Neuronal stem cell (in vitro differentiated cells): ENCODE measurements around the gene YIF1A.
A peak's percentile ranks its signal among the peaks of the same experiment; 100 is the strongest.

Experiments used
- DNase-seq: peaks from one replicate; pipeline ENCODE4 v3.0.0-alpha.2; 2013; ENCODE audit warnings: low spot score
- H2AFZ ChIP-seq: one replicate; pipeline ENCODE4 v1.6.1; 2013; ENCODE audit warnings: mild to moderate bottlenecking, low read length, inconsistent platforms
- H2AK5ac ChIP-seq: 2 replicates; pipeline ENCODE4 v1.6.1; 2013; ENCODE audit warnings: low read depth, mild to moderate bottlenecking, inconsistent platforms, low read length, moderate library complexity, mixed read lengths
- H2BK120ac ChIP-seq: 2 replicates; pipeline ENCODE4 v1.6.1; 2013; ENCODE audit warnings: low read depth, mild to moderate bottlenecking, inconsistent platforms, low read length, moderate library complexity, mixed read lengths
- H2BK12ac ChIP-seq: one replicate; pipeline ENCODE4 v1.6.1; 2013; ENCODE audit warnings: low read length, inconsistent platforms
- H2BK15ac ChIP-seq: 2 replicates; pipeline ENCODE4 v1.6.1; 2013; ENCODE audit warnings: mild to moderate bottlenecking, low read length, inconsistent platforms, mixed read lengths
- H2BK5ac ChIP-seq: one replicate; pipeline ENCODE4 v1.6.1; 2013; ENCODE audit warnings: inconsistent platforms, mild to moderate bottlenecking, low read length, moderate library complexity
- H3K14ac ChIP-seq: one replicate; pipeline ENCODE4 v1.6.1; 2013; ENCODE audit warnings: low read length, inconsistent platforms
- H3K18ac ChIP-seq: 2 replicates; pipeline ENCODE4 v1.6.1; 2013; ENCODE audit warnings: low read length, inconsistent platforms
- H3K23ac ChIP-seq: 2 replicates; pipeline ENCODE4 v1.6.1; 2013; ENCODE audit warnings: low read depth, mild to moderate bottlenecking, mixed read lengths, low read length, inconsistent platforms; ENCODE audit not compliant: poor library complexity
- H3K27ac ChIP-seq: replicated peaks from 3 replicates; pipeline ENCODE4 v1.5.1; 2013; ENCODE audit warnings: low read length, inconsistent platforms
- H3K27me3 ChIP-seq, 3 experiments: 2 replicates each; pipeline ENCODE4 v1.6.1; 2013; ENCODE audit warnings: low read length in 3 of 3, mild to moderate bottlenecking in 2 of 3, inconsistent platforms in 1 of 3, low read depth in 1 of 3, mixed read lengths in 1 of 3, moderate library complexity in 1 of 3; ENCODE audit not compliant: control insufficient read depth in 3 of 3, insufficient read depth in 3 of 3
- H3K36me3 ChIP-seq, 2 donors: replicated peaks in 1 of 2; 2 replicates each; pipeline ENCODE4 v1.6.1; 2013; ENCODE audit warnings: low read length in 2 of 2; ENCODE audit not compliant: control insufficient read depth in 2 of 2, insufficient read depth in 2 of 2
- H3K4ac ChIP-seq: 2 replicates; pipeline ENCODE4 v1.6.1; 2013; ENCODE audit warnings: inconsistent platforms, mild to moderate bottlenecking, low read length, moderate library complexity
- H3K4me1 ChIP-seq, 2 donors: 1 replicate in 1 of 2; 2 replicates in 1 of 2; pipeline ENCODE4 v1.6.1; 2013; ENCODE audit warnings: low read length in 2 of 2, low read depth in 1 of 2; ENCODE audit not compliant: control insufficient read depth in 2 of 2, insufficient read depth in 1 of 2
- H3K4me2 ChIP-seq: one replicate; pipeline ENCODE4 v1.6.1; 2013; ENCODE audit warnings: mild to moderate bottlenecking, low read length, inconsistent platforms; ENCODE audit not compliant: insufficient read depth, poor library complexity, severe bottlenecking
- H3K4me3 ChIP-seq, 2 donors: 2 replicates each; pipeline ENCODE4 v1.5.1; 2013; ENCODE audit warnings: low read length in 2 of 2, mild to moderate bottlenecking in 2 of 2, inconsistent platforms in 1 of 2, moderate library complexity in 1 of 2
- H3K79me1 ChIP-seq: one replicate; pipeline ENCODE4 v1.6.1; 2013; ENCODE audit warnings: low read depth, mild to moderate bottlenecking, inconsistent platforms, low read length, moderate library complexity
- H3K9ac ChIP-seq: one replicate; pipeline ENCODE4 v1.6.1; 2013; ENCODE audit warnings: mild to moderate bottlenecking, low read depth, low read length, inconsistent platforms; ENCODE audit not compliant: poor library complexity
- H3K9me3 ChIP-seq, 2 donors: replicated peaks in 1 of 2; 2 replicates each; pipeline versions ENCODE3 to v1.6.1; 2013; ENCODE audit warnings: low read length in 2 of 2, mild to moderate bottlenecking in 2 of 2, inconsistent platforms in 1 of 2, low read depth in 1 of 2, mixed read lengths in 1 of 2, moderate library complexity in 1 of 2; ENCODE audit not compliant: control insufficient read depth in 2 of 2, insufficient read depth in 1 of 2
- H4K8ac ChIP-seq: one replicate; pipeline ENCODE4 v1.6.1; 2013; ENCODE audit warnings: low read depth, mild to moderate bottlenecking, inconsistent platforms, low read length, moderate library complexity
- H4K91ac ChIP-seq: one replicate; pipeline ENCODE4 v1.6.1; 2013; ENCODE audit warnings: low read length, low read depth, mild to moderate bottlenecking, inconsistent platforms; ENCODE audit not compliant: poor library complexity
- WGBS, 2 donors: extraction: QIAGEN DNeasy Blood & Tissue Kit; methylation state at CpG; one replicate each; pipeline ENCODE4 v1.1.7; 2013; ENCODE audit warnings: missing lambda C conversion rate in 2 of 2, mixed read lengths in 1 of 2; ENCODE audit not compliant: insufficient read length in 2 of 2, insufficient replicate concordance in 1 of 2; ENCODE audit errors: extremely low coverage in 2 of 2; 5-methylcytosine and 5-hydroxymethylcytosine counted together

Gene YIF1A

GRCh38 chr11:66297610-66298009 is 8.7 kb upstream of the YIF1A start:
- Histone ChIP-seq H2BK5ac (no peak overlapping the region), H2BK15ac (no peak overlapping the region), H3K36me3 (no peaks in the 10 kb centered on the region), H3K18ac (no peak overlapping the region), H2BK12ac (no peak overlapping the region), H3K9ac (no peak overlapping the region), H2BK120ac (no peak overlapping the region), H3K4ac (no peak overlapping the region), H3K23ac (no peak overlapping the region), H3K14ac (no peak overlapping the region), H3K4me3 (no peak overlapping the region), H3K79me1 (peaks cover 3% of the 10 kb centered on the region), H3K27ac (no peak overlapping the region), H3K4me2 (no peak overlapping the region), H3K27me3 (peaks cover 6 to 55% (median 14%) of the 10 kb centered on the region in 3 experiments), H2AFZ (no peak overlapping the region), H4K8ac (no peak overlapping the region), H3K9me3 (peaks cover 0 to under 1% of the 10 kb centered on the region in 2 donors), H2AK5ac (no peak overlapping the region), H4K91ac (no peak overlapping the region), H3K4me1 (peaks cover 0 to under 1% of the 10 kb centered on the region in 2 donors)
- DNase-seq: no peak
- WGBS, 2 donors: no CpG with 5 or more reads among the region's 8 CpGs

GRCh38 chr11:66294626-66295620 is 6.0 kb upstream of the YIF1A start:
- Histone ChIP-seq H3K36me3 (no peaks in the 10 kb centered on the region), H2BK15ac (peak overlapping the region; percentile 75), H3K27ac (no peak overlapping the region), H4K8ac (no peak overlapping the region), H3K9me3 (peaks cover 0 to 5% of the 10 kb centered on the region in 2 donors), H2AFZ (no peak overlapping the region), H3K4me1 (peaks cover 2 to 8% of the 10 kb centered on the region in 2 donors), H2BK12ac (no peak overlapping the region), H2BK5ac (no peak overlapping the region), H3K79me1 (peaks cover 6% of the 10 kb centered on the region), H3K18ac (no peak overlapping the region), H3K4me2 (no peak overlapping the region), H3K14ac (peak overlapping the region; percentile 71), H2AK5ac (no peak overlapping the region), H3K23ac (peak overlapping the region; percentile 85), H3K4me3 (no peak overlapping the region), H3K4ac (peak overlapping the region; percentile 53), H3K27me3 (peaks cover 19 to 80% (median 40%) of the 10 kb centered on the region in 3 experiments), H2BK120ac (no peak overlapping the region), H4K91ac (no peak overlapping the region), H3K9ac (no peak overlapping the region)
- no CpG with 5 or more reads among the region's 123 CpGs for whole genome bisulfite sequencing, 2 donors
- no peak for DNase-seq

GRCh38 chr11:66293777-66294625 is 5.1 kb upstream of the YIF1A start:
- peaks cover 5 to 10% of the 10 kb centered on the region in 2 donors for H3K4me1 ChIP-seq
- no peak overlapping the region for H3K4me3 ChIP-seq
- peaks cover 19 to 76% (median 40%) of the 10 kb centered on the region in 3 experiments for H3K27me3 ChIP-seq
- peak overlapping the region; percentile 28 for H3K18ac ChIP-seq
- no peak overlapping the region for H2AFZ ChIP-seq
- no peaks in the 10 kb centered on the region for H3K36me3 ChIP-seq
- no peak overlapping the region for H2BK5ac ChIP-seq
- no peak overlapping the region for H2BK120ac ChIP-seq
- no peak overlapping the region for H4K91ac ChIP-seq
- no peak overlapping the region for H2AK5ac ChIP-seq
- peak overlapping the region; percentile 71 for H3K14ac ChIP-seq
- no peak for DNase-seq
- H3K79me1 ChIP-seq: peaks cover 6% of the 10 kb centered on the region
- H3K9me3 ChIP-seq: peaks cover 0 to 5% of the 10 kb centered on the region in 2 donors
- H3K9ac ChIP-seq: no peak overlapping the region
- H3K27ac ChIP-seq: no peak overlapping the region
- no peak overlapping the region for H4K8ac ChIP-seq
- no CpG with 5 or more reads among the region's 30 CpGs for WGBS, 2 donors
- no peak overlapping the region for H2BK15ac ChIP-seq
- no peak overlapping the region for H2BK12ac ChIP-seq
- H3K4ac ChIP-seq: no peak overlapping the region
- H3K4me2 ChIP-seq: no peak overlapping the region
- peak overlapping the region; percentile 85 for H3K23ac ChIP-seq
